Gastroesophageal sphincter (tissue), 3 donors: Measurements from ENCODE around the gene CCDC194.

ENCODE experiments used
- CTCF ChIP-seq, 4 experiments: fragments of 200-600 bp in 2 of 4; fragments of 450-650 bp in 2 of 4; sonication (generic) in 1 of 4; IDR thresholded peaks; one replicate each; pipeline ENCODE4 v1.5.1; 2017 to 2019; ENCODE audit warnings: antibody characterized with exemption in 4 of 4, mild to moderate bottlenecking in 2 of 4, moderate library complexity in 2 of 4
- POLR2AphosphoS5 ChIP-seq: sonication (generic); formaldehyde crosslinking; IDR thresholded peaks from one replicate; pipeline ENCODE4 v1.6.1; 2017; ENCODE audit warnings: antibody characterized with exemption

GRCh38 chr19:17421942-17422341, 27.9 kb upstream of the CCDC194 start:
- TF ChIP-seq POLR2AphosphoS5 (no peak), CTCF (IDR thresholded peaks at IDR 0.05) (no peak)
